ENCODE data around the gene ZNF638. TPM values are rescaled to one million over a fixed set of nuclear protein-coding genes. Genes with fewer than 3 reads are reported as not detected.
"Not testable (repeated sequence)": the region's sequence is repeated elsewhere in the genome, so short reads cannot be mapped to it uniquely, and the experiment has no call there.

Gene ZNF638
- total RNA-seq, 2 experiments from 2014 or later = 81.1 to 86.0 TPM

GRCh38 chr2:71306762-71307161 lies 24.8 kb upstream of the ZNF638 start:
- POLR2A ChIA-PET = no interaction called here

DNA sequence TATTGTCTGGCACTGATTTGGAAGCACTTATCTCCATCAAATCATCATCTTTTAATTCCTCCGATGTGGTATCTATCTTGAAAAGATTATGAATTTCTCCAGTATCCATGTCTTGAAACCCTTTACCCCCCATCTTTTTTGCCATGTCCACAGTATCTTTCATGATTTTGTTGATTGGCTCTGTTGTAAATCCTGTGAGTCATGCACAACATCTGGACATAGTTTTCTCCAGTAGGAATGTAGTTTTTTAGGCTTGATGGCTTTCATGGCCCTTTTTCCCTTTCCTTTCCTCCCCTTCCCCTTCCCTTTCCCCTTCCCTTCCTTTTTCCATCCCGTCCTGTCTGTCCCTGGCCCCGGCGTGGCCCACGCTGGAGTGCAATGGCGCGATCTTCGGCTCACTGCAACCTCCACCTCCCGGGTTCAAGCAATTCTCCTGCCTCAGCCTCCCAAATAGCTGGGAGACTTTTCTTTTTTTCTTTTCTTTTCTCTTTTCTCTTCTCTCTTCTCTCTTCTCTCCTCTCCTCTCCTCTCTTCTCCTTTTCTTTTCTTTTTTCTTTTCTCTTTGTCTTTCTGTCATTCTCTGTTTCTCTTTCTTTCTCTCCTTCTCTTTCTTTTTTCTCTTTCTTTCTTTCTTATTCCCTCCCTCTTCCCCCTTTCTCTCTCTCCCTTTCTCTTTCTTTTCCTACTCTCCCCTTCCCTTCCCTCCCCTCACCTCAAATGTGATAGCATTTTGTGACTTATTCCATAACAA lies 18.4 kb upstream of the ZNF638 start:
- ChIA-PET POLR2A (no interaction called here), CTCF (interaction anchor here (1.5 kb wide), 1 partner anchor 13 kb away, joined by 5 read pairs; no protein-coding TSS in a partner anchor)
- Mint-ChIP-seq H3K4me3 (no peak overlapping the region), H3K4me1 (ENCODE audit: low read depth) (no peaks in the 10 kb centered on the region), H3K27ac (no peak overlapping the region), H3K9me3 (peaks cover 11% of the 10 kb centered on the region), H3K36me3 (ENCODE audit: low read depth) (peaks cover 6% of the 10 kb centered on the region), H3K27me3 (peaks cover 4% of the 10 kb centered on the region)
- DNase-seq = no peak
- intact Hi-C loops (cut with micrococcal nuclease) = no loop called here
- peak; percentile 17 for TF ChIP-seq CTCF (IDR thresholded peaks at IDR 0.05)
- no peak for ATAC-seq

More at GRCh38 chr2:71306762-71307161, 24.8 kb upstream of the ZNF638 start:
- TF ChIP-seq CTCF (IDR thresholded peaks at IDR 0.05) = no peak
- H3K36me3 Mint-ChIP-seq (ENCODE audit: low read depth) = no peaks in the 10 kb centered on the region
- H3K27ac Mint-ChIP-seq = no peak overlapping the region
- CTCF ChIA-PET = interaction anchor here (1.0 kb wide), 1 partner anchor 204 kb away, joined by 3 read pairs; no protein-coding TSS in a partner anchor
- DNase-seq (no peak), ATAC-seq (no peak)
- H3K27me3 Mint-ChIP-seq = peaks cover 8% of the 10 kb centered on the region
- intact Hi-C loops (cut with micrococcal nuclease) = no loop called here
- no peaks in the 10 kb centered on the region for H3K4me1 Mint-ChIP-seq (ENCODE audit: low read depth)
- no peak overlapping the region for H3K4me3 Mint-ChIP-seq
- H3K9me3 Mint-ChIP-seq = no peaks in the 10 kb centered on the region

- H3K9me3 Mint-ChIP-seq = peaks cover 39% of the 10 kb centered on the region
- no peaks in the 10 kb centered on the region for H3K4me1 Mint-ChIP-seq (ENCODE audit: low read depth)
- peaks cover 17% of the 10 kb centered on the region for H3K36me3 Mint-ChIP-seq (ENCODE audit: low read depth)
- no peak overlapping the region for H3K27ac Mint-ChIP-seq
- peaks cover 3% of the 10 kb centered on the region for H3K27me3 Mint-ChIP-seq
- no peak for DNase-seq
- no peak for TF ChIP-seq CTCF (IDR thresholded peaks at IDR 0.05)
- ATAC-seq = no peak
- ChIA-PET CTCF (interaction anchor here (1.5 kb wide), 1 partner anchor 15 kb away, joined by 7 read pairs; the partner anchor contains the start of gene ZNF638), POLR2A (no interaction called here)
- intact Hi-C loops (cut with micrococcal nuclease) = no loop called here
- no peak overlapping the region for H3K4me3 Mint-ChIP-seq
Measured at GRCh38 chr2:71317060-71317459, 14.5 kb upstream of the ZNF638 start.

GRCh38 chr2:71317900-71318299 lies 13.7 kb upstream of the ZNF638 start:
- ATAC-seq; H3K27me3 Mint-ChIP-seq; H3K4me1 Mint-ChIP-seq (ENCODE audit: low read depth); DNase-seq; POLR2A ChIA-PET; H3K4me3 Mint-ChIP-seq; intact Hi-C loops (cut with micrococcal nuclease); H3K27ac Mint-ChIP-seq: not testable (repeated sequence)
- Mint-ChIP-seq H3K36me3 (ENCODE audit: low read depth) (peaks cover 21% of the 10 kb centered on the region), H3K9me3 (peaks cover 45% of the 10 kb centered on the region)
- CTCF ChIA-PET = interaction anchor here (0.8 kb wide), 1 partner anchor 18 kb away, joined by 5 read pairs; no protein-coding TSS in a partner anchor

- TF ChIP-seq CTCF (IDR thresholded peaks at IDR 0.05) = no peak
- Mint-ChIP-seq H3K27me3 (peaks cover 2% of the 10 kb centered on the region), H3K36me3 (ENCODE audit: low read depth) (peaks cover 15% of the 10 kb centered on the region), H3K9me3 (peaks cover 32% of the 10 kb centered on the region), H3K4me1 (ENCODE audit: low read depth) (no peaks in the 10 kb centered on the region), H3K4me3 (no peak overlapping the region), H3K27ac (no peak overlapping the region)
- DNase-seq = no peak
- ChIA-PET CTCF (interaction anchor here (1.3 kb wide), 1 partner anchor 24 kb away, joined by 3 read pairs; no protein-coding TSS in a partner anchor), POLR2A (no interaction called here)
- no peak for ATAC-seq
- intact Hi-C loops (cut with micrococcal nuclease) = no loop called here
Measured at GRCh38 chr2:71323386-71323785, 8.2 kb upstream of the ZNF638 start.

All from activated CD8-positive, alpha-beta T cell treated with anti-CD3 and anti-CD28 coated beads for 36 hours (primary cell).